NCI-H1105 (cell line): ENCODE results near the gene TMEM132C.
"Not testable (repeated sequence)": the region's sequence is repeated elsewhere in the genome, so short reads cannot be mapped to it uniquely, and the experiment has no call there.

Experiments used
- DNase-seq: peaks from one replicate; lab custom pipeline; 2025; lab: John Stamatoyannopoulos, UW

TMEM132C gene

DNA sequence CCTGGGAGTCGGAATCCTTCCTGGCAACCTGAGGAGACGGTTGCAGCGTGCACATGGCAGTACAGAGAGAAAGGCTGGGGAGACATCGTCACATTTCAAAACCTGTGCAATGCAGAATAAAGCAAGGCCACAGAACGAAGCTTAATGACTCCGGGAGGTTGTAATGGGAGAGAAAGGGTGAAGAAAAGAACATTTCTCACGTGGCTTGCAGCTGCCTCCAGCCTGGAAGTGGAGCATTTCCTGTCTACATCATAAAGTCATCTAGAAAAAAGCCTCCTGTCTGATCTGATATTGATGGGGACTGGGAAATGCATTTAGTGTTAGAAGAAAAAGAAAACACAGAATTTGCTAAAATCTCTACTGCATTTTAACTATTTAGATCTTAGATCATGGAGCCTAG, 209.3 kb downstream of the TMEM132C start:
- no peak for DNase-seq

DNA sequence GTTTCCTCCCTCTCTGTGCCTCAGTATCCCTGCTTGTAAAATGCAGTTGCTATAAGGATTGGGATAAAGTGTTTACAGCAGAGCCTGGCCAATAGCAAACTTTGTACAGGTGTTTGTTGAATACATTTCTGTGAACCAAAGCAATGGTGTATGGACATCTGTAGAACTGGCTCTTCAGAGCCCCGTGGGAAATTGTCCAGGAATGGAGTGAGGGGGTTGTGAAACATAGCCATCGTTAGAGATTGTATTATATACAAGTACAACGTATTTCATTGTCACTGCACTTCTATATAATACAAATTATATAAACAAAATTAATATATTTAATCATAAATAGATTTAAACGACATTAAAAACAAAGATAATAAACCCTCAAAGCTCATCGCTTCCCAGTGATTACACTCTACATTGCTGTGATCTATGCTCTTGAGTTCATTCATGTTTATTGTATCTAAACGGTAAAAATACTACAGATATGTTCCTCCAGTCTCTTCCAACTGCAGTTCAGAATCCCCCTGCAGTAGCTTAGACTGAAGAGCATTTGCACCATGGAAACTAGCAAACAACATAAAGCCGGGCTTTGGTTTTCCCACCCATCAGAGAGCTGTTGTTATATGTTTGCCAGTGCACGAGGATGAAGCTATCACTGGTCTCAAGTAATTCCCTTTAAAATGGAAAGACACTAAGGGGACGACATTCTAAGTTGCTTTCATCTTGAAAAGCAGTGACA, 216.7 kb downstream of the TMEM132C start:
- no peak for DNase-seq

DNA sequence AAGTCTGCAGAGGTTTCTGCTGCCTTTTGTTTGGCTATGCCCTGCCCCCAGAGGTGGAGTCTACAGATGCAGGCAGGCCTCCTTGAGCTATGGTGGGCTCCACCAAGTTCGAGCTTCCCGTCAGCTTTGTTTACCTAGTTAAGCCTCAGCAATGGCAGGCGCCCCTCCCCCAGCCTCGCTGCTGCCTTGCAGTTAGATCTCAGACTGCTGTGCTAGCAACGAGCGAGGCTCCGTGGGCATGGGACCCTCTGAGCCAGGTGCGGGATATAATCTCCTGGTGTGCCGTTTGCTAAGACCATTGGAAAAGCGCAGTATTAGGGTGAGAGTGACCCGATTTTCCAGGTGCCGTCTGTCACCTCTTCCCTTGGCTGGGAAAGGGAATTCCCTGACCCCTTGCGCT, 230.4 kb downstream of the TMEM132C start:
- not testable (repeated sequence) for DNase-seq

DNA sequence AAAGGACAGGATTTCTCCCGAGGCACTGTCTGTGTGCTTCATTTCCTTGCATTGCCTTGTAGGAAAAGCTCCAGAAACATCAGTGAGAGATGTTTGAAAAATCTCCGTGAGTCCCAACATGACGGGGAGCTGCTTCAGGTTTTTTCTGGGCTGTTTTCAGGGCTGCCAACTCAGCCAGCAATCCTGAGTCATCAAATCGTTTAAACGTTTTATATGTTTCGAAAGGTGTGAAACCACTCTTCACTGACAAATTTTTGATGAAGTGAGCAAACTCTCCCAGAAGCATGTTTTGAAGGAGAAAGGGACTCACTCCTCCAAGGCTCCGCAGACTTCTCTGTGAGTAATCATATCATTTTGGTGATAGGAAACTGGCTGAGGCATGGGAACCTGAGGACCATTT, 240.5 kb downstream of the TMEM132C start:
- DNase-seq: no peak

DNA sequence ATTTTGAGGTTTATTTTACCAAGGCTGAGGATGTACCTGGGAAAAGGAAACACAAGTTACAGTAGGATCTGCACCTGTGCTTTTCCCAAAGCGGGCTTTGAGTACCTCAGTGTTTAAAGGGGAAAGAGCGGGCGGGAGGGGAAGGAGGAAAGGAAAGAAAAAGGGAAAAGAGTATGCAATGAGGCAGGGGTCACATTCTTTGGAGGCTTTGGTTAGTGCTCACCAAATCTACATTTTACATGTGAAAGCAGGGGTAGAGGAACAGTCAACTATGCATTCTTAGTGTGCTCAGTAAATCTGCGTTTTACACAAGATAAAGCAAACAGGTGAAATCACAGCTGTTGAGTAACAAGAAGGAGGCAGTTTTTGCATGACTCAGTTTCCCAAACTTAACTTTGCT, 242.2 kb downstream of the TMEM132C start:
- no peak for DNase-seq

DNA sequence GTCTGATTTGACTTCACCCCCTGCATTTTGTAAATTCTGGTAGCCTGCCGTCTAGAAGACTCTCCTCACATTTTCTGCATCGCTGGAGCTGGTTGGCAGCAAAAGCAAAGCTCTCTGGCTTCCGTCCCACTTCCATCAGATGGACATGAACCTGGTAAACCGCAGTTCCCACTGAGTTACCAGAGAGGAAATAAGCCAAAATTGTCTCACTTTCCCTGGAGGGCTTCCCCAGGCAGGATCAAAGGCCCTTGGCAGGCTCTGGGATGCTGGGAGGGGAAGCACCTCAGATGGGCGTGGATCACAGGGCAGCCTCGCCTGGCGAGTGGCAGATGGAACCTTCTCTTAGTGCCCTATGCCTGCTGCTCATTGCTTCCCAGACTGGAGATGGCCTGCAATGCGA, 243.5 kb downstream of the TMEM132C start:
- no peak for DNase-seq

DNA sequence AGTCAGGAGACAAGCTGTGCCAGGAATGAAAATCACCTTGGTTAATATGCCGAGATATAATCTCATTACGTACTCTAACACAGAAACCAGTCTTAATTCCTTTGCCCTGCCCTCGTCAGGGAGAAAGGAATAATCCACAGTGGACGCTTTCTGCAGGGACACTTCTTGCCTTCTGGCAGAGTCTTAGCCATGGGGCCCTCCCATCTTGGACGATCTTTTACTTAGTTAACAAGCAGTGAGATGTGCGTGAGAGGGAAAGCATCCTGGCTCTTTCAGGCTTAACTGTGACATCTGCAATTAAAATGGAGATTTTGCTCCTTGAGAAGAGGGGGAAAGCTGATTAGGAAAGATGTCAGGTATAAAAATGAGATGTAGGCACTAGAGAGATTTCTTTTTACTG, 246.4 kb downstream of the TMEM132C start:
- DNase-seq: no peak

DNA sequence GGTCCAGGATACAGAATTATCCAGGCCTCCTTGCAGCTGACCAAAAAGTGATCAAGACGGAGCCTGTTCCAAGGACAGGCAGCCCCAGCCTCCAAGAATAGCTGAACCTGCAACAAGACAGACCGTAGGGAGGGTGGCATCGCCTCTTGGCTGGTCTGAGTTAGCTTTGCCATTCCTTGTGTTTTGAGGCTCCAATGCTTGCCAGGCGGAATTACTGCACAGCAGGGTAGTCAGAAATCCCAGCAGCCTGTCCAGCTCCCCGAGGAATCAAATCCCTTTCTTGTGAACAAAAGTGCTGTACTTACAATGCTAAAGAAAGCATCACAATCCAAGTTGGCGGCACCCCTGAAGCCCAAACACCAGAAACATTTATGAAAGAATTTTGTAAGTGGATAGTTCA, 246.9 kb downstream of the TMEM132C start:
- no peak for DNase-seq

DNA sequence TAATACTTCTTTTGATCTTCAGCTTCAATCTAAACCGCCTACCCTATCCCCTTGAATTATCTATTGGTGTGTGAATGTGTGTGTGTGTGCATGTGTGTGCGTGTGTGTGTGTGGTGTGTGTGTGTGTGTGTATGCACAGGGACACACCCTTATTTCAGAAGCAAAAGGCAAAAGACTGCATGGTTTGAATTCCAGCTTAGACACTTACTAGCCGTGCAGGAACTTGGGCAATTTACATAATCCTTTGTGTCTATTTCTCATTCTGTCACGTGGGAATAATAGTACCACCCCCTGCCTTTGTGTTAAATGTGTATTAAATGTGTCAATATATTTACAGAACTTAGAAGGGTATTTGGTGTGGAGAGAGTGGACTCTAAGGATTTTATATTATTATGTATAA, 251.7 kb downstream of the TMEM132C start:
- no peak for DNase-seq

DNA sequence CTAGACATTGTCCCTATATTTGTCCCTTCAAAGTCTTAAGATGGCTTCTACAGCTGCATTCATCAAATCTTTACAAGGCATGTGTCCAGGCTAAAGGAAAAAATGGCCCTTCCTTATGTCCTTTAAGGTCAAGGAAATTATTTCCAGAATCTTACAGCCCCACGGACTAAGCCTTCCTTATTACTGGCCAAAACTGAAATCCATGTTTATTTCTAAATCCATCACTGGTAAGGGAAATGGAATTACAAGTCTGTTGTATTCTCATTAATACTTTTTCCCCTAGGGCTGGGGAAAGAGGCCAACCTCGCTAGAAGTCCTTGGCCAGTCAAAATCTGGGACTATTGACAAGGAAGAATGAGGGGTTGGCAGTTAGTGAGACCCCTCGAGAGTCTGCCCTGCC, 252.5 kb downstream of the TMEM132C start:
- DNase-seq: no peak

DNA sequence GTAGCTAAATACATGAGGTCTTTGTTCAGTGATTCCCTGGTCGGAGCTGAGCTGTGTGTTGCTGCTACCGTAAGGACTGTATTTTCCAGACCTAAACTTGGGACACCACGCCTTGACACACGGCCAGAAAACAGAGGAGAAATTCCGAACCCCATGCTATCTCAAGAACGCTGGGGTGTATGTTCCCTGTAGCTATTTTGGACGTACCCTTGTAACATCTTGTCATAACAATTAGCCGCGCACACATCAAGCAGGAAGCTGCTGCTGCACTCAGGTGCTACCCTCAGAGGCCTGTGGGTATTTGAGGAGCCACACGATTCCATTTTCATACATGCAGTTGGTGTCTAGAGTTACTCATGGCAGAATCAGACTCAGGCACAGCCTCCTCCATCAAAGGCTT, 255.0 kb downstream of the TMEM132C start:
- DNase-seq: no peak

DNA sequence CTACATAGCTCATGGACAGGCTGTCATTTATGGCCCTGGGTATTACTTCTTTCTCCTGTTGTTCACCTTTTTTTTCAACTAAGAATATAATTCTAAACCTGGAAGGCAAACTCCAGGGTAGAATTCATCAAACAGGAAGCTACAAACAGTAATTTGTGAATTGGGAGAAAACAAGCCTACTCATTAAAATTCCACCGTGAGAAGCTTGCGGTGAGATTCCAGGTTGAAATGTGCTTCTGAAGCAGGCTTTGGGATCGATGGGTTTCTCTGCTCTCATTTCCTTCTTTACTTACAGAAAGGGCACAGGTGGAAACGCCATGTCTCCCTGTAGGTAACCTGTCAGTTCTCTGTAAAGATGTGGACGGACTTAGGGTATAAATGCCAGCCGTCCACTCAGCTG, 257.5 kb downstream of the TMEM132C start:
- DNase-seq: no peak

DNA sequence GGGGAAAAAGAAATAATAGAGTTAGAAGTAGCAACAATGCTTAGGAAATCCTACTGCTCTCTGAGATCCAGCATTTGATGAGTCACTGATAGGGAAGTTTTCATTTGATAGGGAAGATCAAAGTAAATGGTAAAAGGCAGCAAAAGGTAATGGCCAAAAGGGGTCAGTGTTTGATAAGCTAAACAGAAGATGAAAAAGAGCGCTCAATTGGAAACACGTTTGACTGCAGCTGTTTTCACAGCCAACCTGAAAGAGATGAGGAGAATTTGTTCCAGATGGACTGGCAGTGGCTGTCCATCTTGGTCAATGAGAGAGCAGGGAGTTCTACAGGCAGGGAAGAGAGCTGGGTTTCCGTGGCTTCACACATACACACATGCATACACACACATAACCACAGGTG, 264.2 kb downstream of the TMEM132C start:
- no peak for DNase-seq

DNA sequence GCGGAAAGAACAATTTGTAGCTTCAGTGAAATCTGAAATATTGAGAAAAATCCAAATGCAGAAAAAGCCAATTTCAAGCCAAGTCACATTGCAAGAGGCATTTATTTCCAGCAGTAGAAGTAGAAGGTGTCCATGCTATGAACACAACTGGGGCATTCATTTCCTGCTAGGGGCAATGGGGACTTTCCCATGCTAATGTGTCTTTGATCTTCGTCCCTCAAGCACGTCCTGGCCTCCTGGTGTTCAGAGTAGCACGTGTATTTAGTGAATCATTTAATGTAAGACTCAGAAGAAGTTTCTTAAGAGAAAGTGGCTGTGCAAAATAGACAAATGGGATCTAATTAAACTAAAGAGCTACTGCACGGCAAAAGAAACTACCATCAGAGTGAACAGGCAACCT, 267.9 kb downstream of the TMEM132C start:
- no peak for DNase-seq

DNA sequence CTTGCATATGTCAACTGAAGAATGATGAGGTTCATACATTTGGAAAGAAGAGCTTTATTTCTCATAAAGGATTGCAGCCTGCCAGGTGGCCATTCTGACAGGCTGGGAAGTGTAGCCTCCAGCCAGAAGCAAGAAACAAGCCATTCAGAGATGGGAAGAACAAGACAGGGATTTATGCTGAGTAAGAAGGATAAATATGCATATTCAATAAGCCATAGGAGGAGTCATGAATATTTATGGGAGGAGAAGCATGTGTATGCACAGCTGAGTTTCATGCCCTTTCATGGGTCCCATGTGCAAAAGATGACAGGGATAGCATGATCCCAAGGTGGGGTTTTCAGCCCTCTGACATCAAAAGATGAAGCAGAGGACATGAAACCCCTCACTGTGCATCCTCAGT, 269.8 kb downstream of the TMEM132C start:
- DNase-seq: no peak

DNA sequence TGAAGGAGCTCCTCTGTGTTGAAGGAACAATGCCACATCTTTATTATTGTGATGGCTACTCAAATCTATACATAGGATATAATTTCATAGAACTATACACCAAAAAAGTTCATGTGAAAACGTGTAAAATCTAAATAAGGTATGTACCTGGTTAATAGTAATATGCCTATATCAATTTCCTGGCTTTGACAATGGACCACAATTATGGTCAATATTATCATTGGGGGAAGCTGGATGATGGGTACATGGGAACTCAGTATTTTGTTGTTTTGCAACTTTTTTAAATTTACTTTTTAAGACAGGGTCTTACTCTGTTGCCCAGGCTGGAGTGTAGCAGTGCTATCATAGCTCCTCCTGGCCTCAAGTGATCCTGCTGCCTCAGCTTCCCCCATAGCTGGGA, 270.7 kb downstream of the TMEM132C start:
- DNase-seq: no peak

DNA sequence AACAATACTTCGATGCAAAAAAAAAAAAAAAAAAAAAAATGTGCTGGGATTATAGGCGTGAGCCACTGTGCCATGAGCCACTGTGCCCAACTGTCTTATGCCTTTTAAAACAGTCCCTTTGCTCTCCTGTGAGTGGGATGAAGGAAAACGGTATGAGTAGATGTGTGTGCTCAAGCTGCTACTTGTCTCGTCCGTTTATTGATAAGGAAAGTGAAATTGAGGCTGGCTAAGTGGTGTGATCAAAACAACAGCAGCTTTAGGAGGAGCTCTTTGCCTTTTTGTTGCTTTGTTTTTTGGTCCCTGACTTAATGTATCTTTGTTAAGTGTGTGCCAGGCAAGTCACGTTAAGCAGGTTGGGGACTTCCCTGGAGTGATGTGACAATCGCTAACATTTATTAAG, 275.9 kb downstream of the TMEM132C start:
- no peak for DNase-seq

DNA sequence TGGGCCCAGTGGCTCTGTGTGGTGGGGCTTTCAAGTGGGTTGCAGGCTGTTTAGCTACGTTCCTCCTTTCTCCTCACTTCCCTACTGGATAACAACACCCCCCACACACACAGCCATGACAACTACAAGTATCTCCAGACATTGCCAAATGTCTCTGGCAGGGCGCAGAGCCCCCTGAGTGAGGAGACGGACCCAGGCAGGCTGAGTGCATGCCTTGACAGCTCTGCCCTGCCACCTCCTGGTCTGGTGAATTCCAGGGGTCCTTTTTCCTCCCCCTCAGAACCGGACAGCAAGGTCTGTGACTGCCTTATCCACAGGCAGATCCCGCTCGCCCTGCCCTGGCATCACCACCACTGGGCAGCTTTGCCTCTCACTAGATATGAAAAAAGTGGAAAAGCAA, 276.5 kb downstream of the TMEM132C start:
- no peak for DNase-seq

DNA sequence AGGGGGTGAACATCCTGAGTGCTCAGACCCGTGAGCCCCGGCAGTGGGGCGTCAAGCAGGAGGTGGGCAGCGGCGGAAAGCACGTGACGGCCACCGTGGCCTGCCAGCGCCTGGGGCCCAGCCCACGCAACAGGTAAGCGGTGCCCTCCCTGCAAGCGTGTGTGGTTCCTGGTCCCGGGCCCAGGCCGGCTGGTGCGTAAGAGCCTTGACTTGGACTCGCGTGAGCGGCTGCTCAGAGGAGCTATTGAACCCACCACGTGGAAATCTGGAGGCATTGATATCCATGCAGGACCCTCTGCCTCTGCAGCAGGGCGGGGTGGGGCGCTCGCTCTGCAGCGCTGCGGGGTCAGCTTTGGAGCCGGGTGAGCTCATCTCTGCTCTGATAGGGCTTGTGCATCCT, 277.0 kb downstream of the TMEM132C start:
- DNase-seq: no peak

DNA sequence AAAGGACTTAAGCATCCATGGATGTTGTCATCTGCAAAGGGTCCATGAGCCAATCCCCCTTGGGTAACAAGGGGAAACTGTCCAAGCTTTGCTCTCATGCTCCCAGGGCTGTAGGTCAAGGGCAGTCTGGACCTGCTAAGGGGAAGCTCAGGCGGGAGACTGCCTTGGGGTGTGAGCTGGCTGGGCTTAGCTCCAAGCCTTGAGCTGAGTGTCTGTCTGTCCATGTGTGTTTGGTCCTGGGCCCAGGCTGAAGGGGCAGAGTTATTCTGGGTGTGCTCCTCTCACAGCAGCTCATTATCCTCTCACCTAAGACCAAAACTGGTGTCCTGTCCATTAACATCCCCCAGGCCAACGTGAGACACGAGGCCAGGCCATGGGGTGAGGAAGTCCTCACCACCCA, 282.0 kb downstream of the TMEM132C start:
- no peak for DNase-seq

DNA sequence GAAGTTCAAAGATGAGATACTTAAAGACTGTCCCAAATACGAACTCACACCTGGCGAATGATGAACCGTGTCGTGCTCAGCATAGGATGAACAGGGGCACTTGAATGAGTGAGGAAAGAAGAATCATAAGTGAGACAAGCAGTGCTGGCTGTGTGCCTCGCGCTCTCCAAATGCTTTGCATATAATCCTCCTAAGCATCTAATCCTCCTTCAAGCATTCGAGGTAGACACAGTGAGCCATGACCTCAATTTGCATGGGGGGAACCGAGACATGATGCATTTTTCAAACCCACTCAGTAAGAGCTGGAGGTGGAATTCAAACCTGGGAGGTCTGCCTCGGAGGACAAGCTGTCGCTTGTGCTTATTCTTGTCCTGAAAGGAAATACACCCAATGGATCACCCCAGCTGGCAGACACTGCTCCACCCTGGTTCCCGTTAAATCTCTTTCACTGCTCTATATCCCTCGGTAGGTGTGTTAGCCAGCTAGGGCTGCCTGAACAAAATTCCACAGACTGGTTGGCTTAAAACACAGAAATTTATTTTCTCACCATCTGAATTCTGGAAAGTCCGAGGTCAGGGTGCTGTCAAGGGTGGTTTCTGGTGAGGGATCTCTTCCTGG, 282.7 kb downstream of the TMEM132C start:
- DNase-seq: no peak

DNA sequence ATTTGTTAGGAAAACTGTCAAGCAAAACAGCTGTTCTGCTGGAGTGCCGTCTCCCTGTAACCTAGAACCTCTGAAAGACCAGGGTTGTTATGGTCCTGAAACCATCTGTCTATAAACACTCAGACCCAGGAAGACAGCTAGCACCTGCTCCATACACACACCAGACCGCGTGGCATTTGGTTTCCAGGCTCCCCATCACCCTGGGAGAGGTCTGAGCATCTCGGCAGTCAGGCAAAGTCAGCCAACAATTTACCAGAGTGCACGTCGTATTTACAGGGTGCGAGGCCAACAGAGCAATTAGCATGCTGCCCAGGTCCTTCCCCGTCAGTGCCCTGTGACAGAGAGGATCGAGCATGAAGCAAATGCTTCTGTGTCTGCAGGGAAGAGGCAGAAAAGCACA, 284.3 kb downstream of the TMEM132C start:
- peak; percentile 83 for DNase-seq

DNA sequence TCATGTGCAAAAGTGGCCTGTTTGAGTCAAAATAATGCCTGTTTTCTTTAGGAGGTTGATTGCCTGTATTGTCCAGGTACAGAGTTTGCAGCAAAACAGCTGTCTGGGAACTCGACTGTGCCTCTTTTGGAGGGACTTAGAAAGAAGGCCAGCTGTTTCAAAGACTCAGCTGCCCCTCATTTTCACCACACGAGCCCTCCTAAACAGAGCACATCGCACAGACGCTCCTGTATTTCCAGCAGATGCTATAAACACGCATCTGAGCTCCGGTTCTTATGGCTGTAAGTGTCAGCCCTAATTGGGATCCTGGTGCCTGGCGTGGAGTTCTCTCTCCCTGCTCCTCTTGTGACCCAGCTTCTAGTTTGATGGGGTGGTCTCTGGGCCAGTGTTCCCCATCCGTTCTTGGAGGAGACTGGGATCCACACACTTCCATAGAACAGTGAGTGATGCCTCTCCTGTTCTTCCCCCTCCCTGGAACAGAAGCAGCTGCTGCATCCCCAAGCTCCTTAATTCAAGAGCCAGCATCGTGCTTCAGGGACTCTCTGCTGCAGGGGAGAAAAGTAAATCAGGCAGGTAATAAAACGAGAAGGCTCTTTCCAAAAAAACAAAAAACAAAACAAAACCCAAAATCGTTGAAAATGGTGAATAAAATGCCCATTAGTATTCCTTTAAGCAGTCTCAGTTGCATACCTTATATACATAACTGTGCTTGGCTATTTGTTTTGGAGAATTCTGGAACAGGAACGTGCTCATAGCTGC, 287.8 kb downstream of the TMEM132C start:
- no peak for DNase-seq
